GOT3 (cell line): ENCODE results near the gene HHATL.

ENCODE experiments used
- DNase-seq: peaks from one replicate; lab custom pipeline; 2025; ENCODE audit warnings: mixed read lengths; lab: John Stamatoyannopoulos, UW

HHATL gene

GRCh38 chr3:42684632-42685362 lies 17.8 kb downstream of the HHATL start:
- DNase-seq, result no peak

GRCh38 chr3:42683875-42684598 lies 18.6 kb downstream of the HHATL start:
- DNase-seq, result peak; percentile 28

- DNase-seq, result no peak
These were observed 20.1 kb downstream of the HHATL start for GRCh38 chr3:42682301-42683070.

DNA sequence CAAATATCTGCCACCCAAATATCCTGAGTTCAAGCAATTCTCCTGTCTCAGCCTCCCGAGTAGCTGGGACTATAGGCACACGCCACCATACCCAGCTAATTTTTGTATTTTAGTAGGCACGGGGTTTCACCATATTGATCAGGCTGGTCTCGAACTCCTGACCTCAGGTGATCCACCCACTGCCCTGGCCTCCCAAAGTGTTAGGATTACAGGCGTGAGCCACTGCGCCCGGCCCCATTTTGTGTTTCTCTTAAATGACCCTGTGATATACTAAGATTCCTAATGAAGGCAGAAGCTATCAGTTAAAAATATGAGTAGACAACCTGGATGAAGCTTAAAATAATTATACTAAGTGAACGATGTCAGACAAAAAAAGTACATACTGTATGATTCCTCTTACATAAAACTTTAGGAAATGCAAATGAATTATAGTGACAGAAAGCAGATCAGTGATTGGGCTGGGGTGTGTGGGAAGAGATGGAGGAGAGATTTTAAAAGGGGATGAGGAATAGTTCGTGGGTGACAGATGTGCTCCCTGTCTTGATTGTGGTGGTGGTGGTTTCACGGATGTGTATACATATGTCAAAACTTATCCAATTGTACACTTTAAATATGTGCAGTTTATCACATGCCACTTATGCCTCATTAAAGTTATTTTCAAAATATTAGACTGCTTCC lies 21.1 kb downstream of the HHATL start:
- DNase-seq, result no peak

DNA sequence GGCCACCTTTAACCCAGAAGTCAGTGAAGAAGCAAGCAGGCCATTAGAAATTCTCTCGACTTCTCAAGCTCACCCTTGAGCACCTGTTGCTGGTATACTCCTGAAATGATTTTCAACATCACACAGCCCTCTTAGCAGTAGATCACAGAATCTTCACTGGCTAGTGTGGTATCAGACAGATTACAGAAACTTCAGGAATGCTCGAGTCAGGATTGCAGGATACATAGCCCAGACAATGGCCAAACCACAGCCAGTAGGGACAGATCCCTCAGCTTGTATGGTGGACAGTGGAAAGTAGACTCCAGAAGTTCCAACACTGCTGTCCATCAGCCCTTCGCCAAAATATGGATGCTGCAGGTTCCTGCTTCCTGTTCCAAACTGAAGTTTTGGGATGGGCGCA lies 21.8 kb downstream of the HHATL start:
- no peak for DNase-seq

DNA sequence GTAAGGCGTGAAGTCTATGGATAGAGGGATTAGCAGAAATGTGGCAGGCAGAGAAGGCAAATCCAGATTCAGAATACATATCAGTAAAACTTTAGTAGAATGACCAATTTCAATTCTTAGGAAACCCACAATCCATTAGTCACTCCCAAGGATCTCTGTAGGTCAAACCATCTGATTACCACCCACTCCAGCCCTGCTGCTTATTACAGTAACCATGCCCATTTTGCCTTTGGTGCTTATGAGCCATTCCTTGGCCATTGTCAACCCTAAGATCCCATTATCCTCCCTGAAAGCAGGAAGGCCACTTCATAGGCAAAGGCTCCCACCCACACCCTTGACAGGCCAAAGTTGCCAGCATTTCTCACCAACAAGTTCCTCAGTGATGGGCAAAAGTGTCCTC lies 22.3 kb downstream of the HHATL start:
- no peak for DNase-seq

DNA sequence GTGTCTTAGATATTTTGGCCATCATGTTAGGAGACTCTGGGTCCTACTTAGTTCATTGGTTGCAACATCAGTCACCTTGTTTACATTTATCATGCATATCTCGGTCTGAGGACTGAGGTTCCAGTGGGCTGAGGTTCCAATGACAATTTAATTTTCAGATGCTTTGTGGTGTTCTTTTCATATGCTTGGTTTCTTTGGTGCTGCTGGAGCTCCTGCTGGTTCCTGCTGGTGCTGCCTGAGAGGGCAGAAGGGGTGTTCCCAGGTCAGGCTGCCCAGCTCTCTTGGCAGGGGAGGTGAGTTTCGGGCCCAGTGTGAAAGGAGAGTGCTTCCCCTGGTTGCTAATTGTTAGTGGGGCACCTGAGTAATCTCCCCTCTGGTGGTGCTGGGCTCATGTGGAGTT lies 24.2 kb downstream of the HHATL start:
- DNase-seq, result no peak

- DNase-seq, result no peak
These were observed 26.7 kb downstream of the HHATL start for GRCh38 chr3:42675909-42676308.

DNA sequence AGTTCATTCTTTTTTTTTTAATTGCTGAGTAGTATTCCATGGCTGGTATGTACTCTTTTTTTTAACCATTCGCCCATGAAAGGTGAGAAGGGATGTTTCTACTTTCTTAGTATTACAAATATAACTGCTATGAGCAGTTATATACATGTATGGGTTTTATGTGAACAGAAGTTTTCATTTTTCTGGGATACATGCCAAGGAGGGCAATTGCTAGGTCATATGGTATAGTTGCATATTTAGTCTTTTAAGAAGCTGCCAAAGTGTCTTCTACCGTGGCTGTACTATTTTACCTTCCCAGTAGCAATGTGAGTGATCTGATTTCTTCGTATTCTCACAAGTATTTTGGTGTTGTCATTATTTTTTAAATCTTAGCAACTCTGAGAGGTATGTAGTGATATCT lies 28.5 kb downstream of the HHATL start:
- no peak for DNase-seq

DNA sequence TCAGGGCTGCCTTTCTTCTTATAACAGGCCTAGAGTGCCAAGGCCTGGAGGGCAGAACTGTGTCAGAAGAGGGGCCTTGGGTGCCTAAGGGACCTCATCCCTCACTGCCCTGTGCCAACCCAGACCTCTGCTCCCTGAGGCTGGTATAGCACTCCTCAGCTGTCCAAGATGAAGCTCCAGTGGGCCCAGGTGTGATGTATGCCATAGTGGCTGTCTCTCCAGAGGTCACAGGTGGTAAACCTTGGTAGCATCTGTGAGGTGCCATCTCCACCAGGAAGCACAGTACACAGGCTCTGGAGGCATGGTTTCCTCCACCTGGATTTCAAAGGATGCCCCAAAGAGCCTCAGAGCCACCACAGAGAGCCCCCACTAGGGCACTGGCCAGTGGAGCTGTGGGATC lies 29.5 kb downstream of the HHATL start:
- no peak for DNase-seq

- DNase-seq, result no peak
These were observed 30.1 kb downstream of the HHATL start for GRCh38 chr3:42672515-42672914.

DNA sequence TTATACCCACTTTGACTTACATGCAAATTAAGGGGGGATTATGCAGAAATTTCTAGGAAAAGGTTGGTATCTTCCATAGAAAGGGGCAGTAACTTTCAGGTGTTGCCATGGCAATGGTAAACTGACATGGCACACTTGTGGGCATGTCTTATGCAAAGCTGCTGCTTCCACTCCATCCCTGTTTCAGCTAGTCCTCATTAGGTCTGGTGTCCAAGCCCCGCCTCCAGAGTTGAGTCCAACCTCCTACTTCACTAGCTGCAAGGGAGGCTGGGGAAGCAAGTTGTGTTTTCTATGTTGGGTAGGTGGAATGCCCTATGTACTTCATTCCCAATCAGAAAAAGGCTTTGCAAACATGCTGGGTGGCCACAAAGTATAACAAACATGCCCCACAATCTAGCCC lies 31.9 kb downstream of the HHATL start:
- no peak for DNase-seq

GRCh38 chr3:42670051-42670576 lies 32.5 kb downstream of the HHATL start:
- no peak for DNase-seq

DNA sequence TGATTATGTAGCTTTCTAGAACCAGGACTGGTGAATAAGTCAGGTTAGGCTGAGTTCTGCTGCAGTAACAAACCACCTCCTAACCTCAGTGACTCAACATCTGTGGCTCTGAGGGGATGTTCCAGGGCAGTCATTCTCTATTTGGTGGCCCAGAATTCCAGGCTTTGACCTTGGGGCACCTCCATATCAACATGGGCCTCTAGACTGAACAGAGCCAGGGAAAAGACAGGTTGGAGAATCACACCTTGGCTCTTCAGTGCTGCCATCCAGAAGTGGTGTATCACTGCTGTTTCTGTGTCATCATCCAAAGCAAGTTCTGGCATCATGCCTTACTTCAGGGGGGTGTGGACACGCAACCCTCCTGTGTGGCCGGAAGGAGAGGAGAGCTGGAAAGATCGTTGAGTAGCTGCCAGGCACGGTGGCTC lies 33.8 kb downstream of the HHATL start:
- DNase-seq, result no peak

- DNase-seq, result no peak
These were observed 34.2 kb downstream of the HHATL start for GRCh38 chr3:42668413-42668760.

DNA sequence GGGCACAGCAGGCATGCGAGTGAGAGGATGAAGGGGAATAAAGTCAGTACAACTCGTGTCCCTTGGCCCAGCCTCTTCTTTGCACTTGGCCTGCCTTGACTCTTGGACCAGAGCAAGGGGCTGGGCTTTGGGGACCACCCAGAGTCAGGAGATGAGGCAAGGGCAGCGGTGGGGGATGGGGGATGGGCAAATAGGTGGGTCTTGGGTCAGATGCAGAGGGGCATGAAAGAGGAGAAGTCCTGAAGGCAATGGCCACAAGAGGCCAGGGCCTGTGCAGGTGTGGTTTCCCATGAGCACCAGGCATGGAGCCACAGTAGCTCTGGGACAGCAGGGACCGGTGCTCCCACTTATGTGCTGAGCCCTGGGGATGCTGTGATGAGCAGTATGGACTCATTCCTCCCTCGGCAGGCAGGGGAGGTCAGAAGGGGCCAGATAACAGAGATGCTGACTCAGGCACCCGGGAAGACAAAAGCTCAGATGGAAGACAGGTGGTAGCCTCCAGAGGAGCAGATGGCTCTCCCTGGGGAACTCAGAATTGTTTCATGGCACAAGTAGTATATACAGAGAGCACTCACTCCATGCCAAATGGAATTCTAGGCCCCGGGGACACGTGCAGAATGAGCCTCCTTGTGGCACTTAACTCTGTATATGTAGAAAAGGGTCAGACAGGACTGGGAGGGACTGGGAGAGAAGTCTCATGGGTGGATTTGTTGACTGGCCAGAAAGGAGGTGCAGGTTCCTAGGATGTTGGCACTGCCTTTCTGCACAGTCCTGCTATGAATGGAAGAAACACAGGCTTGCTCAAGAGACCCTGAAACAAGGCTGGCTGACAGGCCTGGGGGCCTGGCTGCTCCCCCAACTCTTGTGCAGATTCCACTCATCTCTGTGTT lies 34.8 kb downstream of the HHATL start:
- DNase-seq, result no peak

DNA sequence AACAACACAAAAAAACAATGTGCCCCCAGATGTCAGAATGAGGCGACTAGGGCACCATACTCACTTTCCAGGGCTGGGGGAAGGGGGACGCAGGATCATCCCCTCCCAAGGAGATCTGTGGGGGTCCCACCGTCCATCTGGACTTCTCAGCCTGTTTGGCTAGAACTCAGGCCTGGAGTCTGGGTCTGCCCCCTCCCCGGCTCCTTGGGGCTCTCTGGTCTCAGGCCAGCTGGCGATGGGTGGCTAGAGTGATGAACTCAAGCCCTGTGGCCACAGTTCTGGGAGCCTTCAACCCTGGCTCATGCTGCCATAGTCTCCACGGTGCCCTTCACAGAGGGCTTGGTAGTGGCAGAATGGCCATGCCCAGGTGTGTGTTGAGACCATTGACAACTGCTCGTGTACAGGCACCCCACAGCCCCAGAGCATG lies 35.5 kb downstream of the HHATL start:
- DNase-seq, result no peak

- no peak for DNase-seq
These were observed 36.0 kb downstream of the HHATL start for GRCh38 chr3:42666577-42666998.

DNA sequence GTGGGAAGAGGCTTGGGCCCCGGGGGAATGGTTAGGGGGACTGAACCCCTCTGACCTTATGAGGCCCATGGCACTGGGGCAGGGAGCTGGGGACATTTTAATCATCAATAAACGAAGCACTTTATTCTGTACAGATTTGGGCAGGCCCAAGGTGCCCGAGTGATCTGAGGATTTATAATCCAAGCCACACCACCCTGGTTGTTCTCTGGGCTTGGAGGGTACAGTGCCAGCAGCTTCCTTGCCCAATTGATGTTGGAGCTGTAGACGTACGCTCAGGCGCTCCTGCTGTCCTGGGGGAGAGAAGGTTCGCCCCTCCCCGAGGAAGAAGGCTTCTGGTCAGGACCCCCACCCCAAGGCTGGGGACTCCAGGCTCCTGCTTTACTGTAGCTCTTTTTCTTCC lies 36.6 kb downstream of the HHATL start:
- no peak for DNase-seq

DNA sequence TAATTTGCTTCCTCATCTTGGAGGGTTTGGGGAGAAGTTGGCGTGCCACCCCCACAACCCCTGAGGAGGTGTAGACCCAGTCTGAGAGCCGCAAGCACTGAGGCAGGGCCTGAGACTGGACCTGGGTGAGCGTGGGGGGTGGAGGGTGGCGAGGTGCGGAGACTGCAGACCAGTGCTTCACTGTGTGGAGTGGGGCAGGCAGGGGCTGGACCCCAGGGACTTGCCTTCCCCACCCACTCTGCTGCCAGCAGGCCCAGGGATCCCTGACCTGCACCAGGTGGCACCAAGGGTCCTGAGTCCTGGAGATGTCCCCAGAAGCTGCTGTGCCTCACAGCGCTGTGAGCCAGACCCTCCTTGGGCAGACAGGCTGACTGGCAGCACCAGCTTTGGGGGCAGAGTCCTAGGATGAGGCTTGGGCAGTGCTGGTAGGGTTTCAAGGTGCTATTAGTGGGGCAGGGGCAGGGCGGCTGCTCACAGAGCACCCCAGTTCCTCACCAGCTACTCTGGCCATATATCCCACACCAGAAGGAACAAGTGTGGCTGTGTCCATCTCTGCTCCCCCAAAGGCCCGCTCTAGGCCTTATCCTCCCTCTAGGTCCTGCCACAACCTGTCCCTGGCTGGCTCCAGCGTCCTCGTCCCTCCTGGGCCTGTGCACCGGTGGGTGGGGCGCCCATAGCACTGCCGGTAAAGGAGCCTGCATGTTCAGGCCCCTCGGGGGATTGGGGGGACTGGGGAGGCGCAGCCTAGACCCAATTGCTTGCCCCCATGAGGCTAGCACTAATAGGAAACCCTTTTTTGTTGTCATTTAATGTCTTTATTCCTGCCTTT lies 37.3 kb downstream of the HHATL start:
- no peak for DNase-seq
